ENCODE data around the gene WNT16. TPM values are rescaled to one million over a fixed set of nuclear protein-coding genes. Genes with fewer than 3 reads are reported as not detected.

WNT16 gene
- total and polyA plus RNA-seq, 2 of the 8 experiments (the other 6 are each of a cell fraction or from before 2014, with no cell fraction given), result 0.11 to 0.52 TPM

GRCh38 chr7:121313220-121313792, 15.5 kb upstream of the WNT16 start:
- no peak overlapping the region for H2BK120ac ChIP-seq (replicated peaks; ENCODE audit: low read depth, low read length)
- H3K56ac ChIP-seq (replicated peaks; ENCODE audit: insufficient read length, low read depth, low read length), result no peak overlapping the region
- no peak overlapping the region for H2BK15ac ChIP-seq (ENCODE audit: low read length)
- no peak overlapping the region for H3K4me3 ChIP-seq (ENCODE audit: extremely low read depth in 1 of 4, insufficient read depth in 2 of 4, low read depth in 3 of 4, low read length in 4 of 4)
- WGBS, 2 experiments (ENCODE audit: extremely low coverage in 1 of 2, insufficient coverage in 1 of 2, insufficient read length in 1 of 2, insufficient replicate concordance in 2 of 2, low coverage in 1 of 2, low lambda C conversion rate in 2 of 2, missing lambda C conversion rate in 1 of 2), result 84% methylated on average over 3 of the region's 3 CpGs; no CpG with 5 or more reads in 1 of the 2 experiments
- H3K79me2 ChIP-seq (ENCODE audit: control insufficient read depth in 1 of 2, insufficient read depth in 2 of 2, low read length in 2 of 2), result no peaks in the 10 kb centered on the region
- no peak overlapping the region for H3K9ac ChIP-seq (replicated peaks in 1 of 4; ENCODE audit: extremely low read depth in 1 of 4, low read depth in 3 of 4, low read length in 3 of 4)
- H4K20me1 ChIP-seq (replicated peaks in 1 of 2; ENCODE audit: control insufficient read depth in 1 of 2, insufficient read depth in 2 of 2, low read length in 2 of 2), result no peaks in the 10 kb centered on the region
- H4K91ac ChIP-seq (replicated peaks; ENCODE audit: insufficient read length, low read length), result no peak overlapping the region
- H3K14ac ChIP-seq (ENCODE audit: insufficient read length), result no peak overlapping the region
- FAIRE-seq (no peak), DNase-seq (ENCODE audit: low read depth in 1 of 2, low spot score in 2 of 2) (no peak)
- no peak overlapping the region for H3K27ac ChIP-seq (ENCODE audit: low read depth, low read length)
- no peak for TF ChIP-seq EZH2 (IDR thresholded peaks at IDR 0.05; ENCODE audit: low read depth, low read length, severe bottlenecking)
- no peaks in the 10 kb centered on the region for H3K9me3 ChIP-seq (ENCODE audit: insufficient read depth in 2 of 2, low read depth in 1 of 2, low read length in 1 of 2)
- no peaks in the 10 kb centered on the region for H3K23me2 ChIP-seq (ENCODE audit: low read depth, low read length)
- H3K36me3 ChIP-seq (ENCODE audit: control insufficient read depth in 2 of 4, insufficient read depth in 4 of 4, low read length in 3 of 4), result no peaks in the 10 kb centered on the region
- ChIA-PET CTCF (ENCODE audit: partially characterized antibody) (interaction anchor here (0.7 to 1.0 kb wide), 2 partner anchors 56 to 157 kb away, joined by 3 read pairs; no protein-coding TSS in a partner anchor), POLR2A (ENCODE audit: partially characterized antibody) (no interaction called here)
- no peak overlapping the region for H4K5ac ChIP-seq (ENCODE audit: insufficient read length, low read depth, low read length)
- H2BK12ac ChIP-seq (ENCODE audit: low read depth, low read length), result no peak overlapping the region
- no peak overlapping the region for H3K4me2 ChIP-seq (ENCODE audit: insufficient read depth in 1 of 2, low read depth in 2 of 2, low read length in 2 of 2)
- H2BK5ac ChIP-seq (ENCODE audit: low read depth, low read length), result no peak overlapping the region
- H3K27me3 ChIP-seq (replicated peaks in 1 of 4; ENCODE audit: control insufficient read depth in 3 of 4, extremely low read depth in 1 of 4, insufficient read depth in 3 of 4, low read length in 3 of 4), result no peaks in the 10 kb centered on the region
- no peaks in the 10 kb centered on the region for H3K4me1 ChIP-seq (replicated peaks in 1 of 4; ENCODE audit: control insufficient read depth in 3 of 4, insufficient read depth in 4 of 4, low read length in 3 of 4)
- no peaks in the 10 kb centered on the region for H3K79me1 ChIP-seq (ENCODE audit: low read depth, low read length)
- no peak overlapping the region for H2AK5ac ChIP-seq (ENCODE audit: low read depth, low read length)
- no peak overlapping the region for H2BK20ac ChIP-seq (ENCODE audit: low read length)
- no peak overlapping the region for H3K18ac ChIP-seq (ENCODE audit: extremely low read depth, low read length)
- H4K8ac ChIP-seq (ENCODE audit: extremely low read depth, insufficient read depth, low read length), result no peak overlapping the region
- no peak overlapping the region for H3K23ac ChIP-seq (ENCODE audit: insufficient read length)
- H3K4ac ChIP-seq (replicated peaks; ENCODE audit: insufficient read length, low read depth, low read length), result no peak overlapping the region
- no peak overlapping the region for H2AFZ ChIP-seq (ENCODE audit: low read length)

Data from H1 (cell line).